Thyroid gland (tissue), 4 donors: ENCODE measurements around the gene METAP2. TPM values are rescaled to one million over a fixed set of nuclear protein-coding genes. Genes with fewer than 3 reads are reported as not detected.
A peak's percentile ranks its signal among the peaks of the same experiment; 100 is the strongest.
"Not testable (repeated sequence)": the region's sequence is repeated elsewhere in the genome, so short reads cannot be mapped to it uniquely, and the experiment has no call there.

Experiments used
- DNase-seq, 2 donors: peaks; one replicate each; pipeline ENCODE4 v3.0.0-alpha.2; 2019
- H3K27ac ChIP-seq, 3 donors: fragments of 200-600 bp; sonication (generic); 1 replicate in 2 of 3; 2 replicates in 1 of 3; pipeline ENCODE4 v1.5.1; 2016 to 2019; ENCODE audit warnings: mild to moderate bottlenecking in 1 of 3, moderate library complexity in 1 of 3
- H3K27me3 ChIP-seq: fragments of 200-600 bp; sonication (generic); one replicate; pipeline ENCODE4 v1.5.1; 2019
- H3K36me3 ChIP-seq, 2 donors: fragments of 200-600 bp; sonication (generic); one replicate each; pipeline ENCODE4 v1.5.1; 2016 to 2019
- H3K4me1 ChIP-seq, 2 donors: fragments of 200-600 bp; sonication (generic); one replicate each; pipeline ENCODE4 v1.5.1; 2017 to 2019
- H3K4me3 ChIP-seq, 3 donors: fragments of 200-600 bp; sonication (generic); replicated peaks in 1 of 3; 1 replicate in 2 of 3; 2 replicates in 1 of 3; pipeline ENCODE4 v1.5.1; 2016; ENCODE audit warnings: mild to moderate bottlenecking in 1 of 3
- H3K9me3 ChIP-seq: fragments of 200-600 bp; sonication (generic); one replicate; pipeline ENCODE4 v1.5.1; 2017
- POLR2A ChIP-seq, 2 donors: fragments of 450-650 bp; IDR thresholded peaks; one replicate each; pipeline ENCODE4 v1.6.1; 2017; ENCODE audit warnings: antibody characterized with exemption in 2 of 2, mild to moderate bottlenecking in 2 of 2, moderate library complexity in 1 of 2
- WGBS, 2 donors: methylation state at CpG; one replicate each; pipeline ENCODE4 v1.1.5; 2017; 5-methylcytosine and 5-hydroxymethylcytosine counted together
- intact Hi-C: fragments of 100-400 bp; cut with DNase I; formaldehyde crosslinking; loops from one replicate; pipeline ENCODE4 v1.15.1; 2023
- total RNA-seq, 4 donors: library from RNA; depleted of rRNA; stranded (reverse); fragments of >200 nt; gene quantifications; one replicate each; pipeline ENCODE4 v1.2.3, GENCODE V29; 2016
- TF ChIP-seq, protein P1 (sequence below), 6 experiments: fragments of 200-600 bp in 3 of 6; fragments of 450-650 bp in 3 of 6; sonication (generic) in 3 of 6; IDR thresholded peaks; one replicate each; pipeline ENCODE4 v1.5.1; 2016 to 2019; ENCODE audit warnings: antibody characterized with exemption in 6 of 6, mild to moderate bottlenecking in 2 of 6, inconsistent platforms in 1 of 6, moderate library complexity in 1 of 6

The METAP2 gene
- total RNA-seq, 4 donors from 2014 or later: 46.1 to 64.9 (median 54.9) TPM

DNA sequence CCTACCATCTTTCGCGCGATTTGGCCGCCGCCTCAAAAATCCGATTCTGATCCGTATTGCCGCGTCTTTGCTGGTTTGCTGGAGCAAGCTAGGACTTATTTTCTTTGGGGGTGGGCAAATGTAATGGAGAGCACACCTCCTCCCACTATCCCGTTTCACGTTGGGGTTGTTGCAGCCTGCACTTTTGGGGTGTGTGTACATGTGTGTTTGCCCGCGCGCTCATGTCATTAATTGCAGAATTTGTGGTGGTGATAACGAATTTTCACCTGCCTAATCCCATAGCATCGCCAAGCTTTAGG, 657 bp downstream of the METAP2 start:
- H3K27ac ChIP-seq: peak overlapping the region; percentile 85 to 96 (median 94)
- H3K9me3 ChIP-seq: no peaks in the 10 kb centered on the region
- DNase-seq: peak in 1 of 2 donors; percentile 8
- TF ChIP-seq, protein P1, sequence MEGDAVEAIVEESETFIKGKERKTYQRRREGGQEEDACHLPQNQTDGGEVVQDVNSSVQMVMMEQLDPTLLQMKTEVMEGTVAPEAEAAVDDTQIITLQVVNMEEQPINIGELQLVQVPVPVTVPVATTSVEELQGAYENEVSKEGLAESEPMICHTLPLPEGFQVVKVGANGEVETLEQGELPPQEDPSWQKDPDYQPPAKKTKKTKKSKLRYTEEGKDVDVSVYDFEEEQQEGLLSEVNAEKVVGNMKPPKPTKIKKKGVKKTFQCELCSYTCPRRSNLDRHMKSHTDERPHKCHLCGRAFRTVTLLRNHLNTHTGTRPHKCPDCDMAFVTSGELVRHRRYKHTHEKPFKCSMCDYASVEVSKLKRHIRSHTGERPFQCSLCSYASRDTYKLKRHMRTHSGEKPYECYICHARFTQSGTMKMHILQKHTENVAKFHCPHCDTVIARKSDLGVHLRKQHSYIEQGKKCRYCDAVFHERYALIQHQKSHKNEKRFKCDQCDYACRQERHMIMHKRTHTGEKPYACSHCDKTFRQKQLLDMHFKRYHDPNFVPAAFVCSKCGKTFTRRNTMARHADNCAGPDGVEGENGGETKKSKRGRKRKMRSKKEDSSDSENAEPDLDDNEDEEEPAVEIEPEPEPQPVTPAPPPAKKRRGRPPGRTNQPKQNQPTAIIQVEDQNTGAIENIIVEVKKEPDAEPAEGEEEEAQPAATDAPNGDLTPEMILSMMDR (IDR thresholded peaks at IDR 0.05): no peak
- TF ChIP-seq POLR2A (IDR thresholded peaks at IDR 0.05): no peak
- H3K4me1 ChIP-seq: peaks cover 16 to 20% of the 10 kb centered on the region in 2 donors
- intact Hi-C loops: no loop called here
- 0% methylated on average over 10 to 16 of the region's 16 CpGs for WGBS, 2 donors
- peak overlapping the region; percentile 85 to 99 (median 94) for H3K4me3 ChIP-seq
- H3K27me3 ChIP-seq: no peaks in the 10 kb centered on the region
- peaks cover 6 to 11% of the 10 kb centered on the region in 2 donors for H3K36me3 ChIP-seq

DNA sequence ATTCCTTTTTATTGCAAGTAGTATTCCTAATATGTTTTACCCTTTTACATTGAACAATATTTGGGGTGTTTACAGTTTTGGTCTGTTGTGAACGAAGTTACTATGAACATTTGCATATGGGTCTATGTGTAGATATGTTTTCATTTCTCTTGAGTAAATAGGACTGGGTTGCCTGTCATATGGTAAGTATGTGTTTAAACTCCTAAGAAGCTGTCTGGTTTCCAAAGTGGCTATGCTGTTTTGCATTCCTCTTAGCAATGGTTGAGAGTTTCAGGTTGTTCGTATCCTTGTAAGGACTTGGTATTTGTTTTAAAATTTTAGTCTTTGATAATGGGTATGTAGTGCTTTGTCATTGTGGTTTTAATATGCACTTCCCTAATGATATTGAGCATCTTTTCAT, 6.3 kb downstream of the METAP2 start:
- intact Hi-C loops: no loop called here
- TF ChIP-seq, protein P1 (IDR thresholded peaks at IDR 0.05): no peak
- no peak for TF ChIP-seq POLR2A (IDR thresholded peaks at IDR 0.05)
- DNase-seq: no peak
- Histone ChIP-seq H3K27me3 (no peaks in the 10 kb centered on the region), H3K9me3 (no peaks in the 10 kb centered on the region), H3K27ac (no peak overlapping the region), H3K36me3 (peaks cover 6 to 11% of the 10 kb centered on the region in 2 donors), H3K4me1 (peaks cover 10 to 12% of the 10 kb centered on the region in 2 donors), H3K4me3 (no peak overlapping the region)
- WGBS, 2 donors: 86% methylated on average over 2 of the region's 2 CpGs

DNA sequence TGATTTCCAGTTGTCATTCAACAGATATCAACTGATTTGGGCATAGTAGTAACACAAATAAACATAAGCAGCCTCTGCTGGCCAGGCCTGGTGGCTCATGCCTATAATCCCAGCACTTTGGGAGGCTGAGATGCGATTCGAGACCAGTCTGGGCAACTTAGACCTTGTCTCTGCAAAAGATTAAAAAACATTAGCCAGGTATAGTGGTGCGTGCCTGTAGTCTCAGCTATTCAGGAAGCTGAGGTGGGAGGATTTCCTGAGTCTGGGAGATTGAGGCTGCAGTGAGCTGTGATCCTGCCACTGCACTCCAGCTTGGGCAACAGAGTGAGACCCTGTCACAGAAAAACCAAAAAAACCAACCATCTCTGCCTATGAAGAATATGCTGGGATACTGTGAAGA, 7.1 kb downstream of the METAP2 start:
- H3K4me1 ChIP-seq: peaks cover 2 to 4% of the 10 kb centered on the region in 2 donors
- no peak for DNase-seq

DNA sequence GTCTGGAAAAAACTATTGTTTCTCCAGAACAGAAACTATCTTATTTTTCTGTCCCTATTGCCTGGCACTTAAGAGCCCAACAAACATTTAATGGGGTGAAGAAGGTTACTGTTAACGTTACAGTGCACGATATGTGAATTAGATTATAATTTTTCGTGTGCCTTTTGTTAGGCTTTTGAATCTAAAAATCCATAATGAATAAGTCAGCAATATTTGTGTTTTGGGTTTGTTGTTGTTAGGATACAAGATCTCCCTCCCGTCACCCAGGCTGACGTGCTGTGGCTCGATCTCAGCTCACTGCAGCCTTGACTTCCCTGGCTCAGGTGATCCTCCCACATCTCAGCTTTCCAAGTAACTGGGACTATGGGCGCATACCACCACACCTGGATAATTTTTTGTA, 7.9 kb downstream of the METAP2 start:
- H3K27ac ChIP-seq: no peak overlapping the region
- no peak for DNase-seq
- peaks cover 6 to 13% of the 10 kb centered on the region in 2 donors for H3K36me3 ChIP-seq
- H3K4me3 ChIP-seq: no peak overlapping the region
- TF ChIP-seq, protein P1 (IDR thresholded peaks at IDR 0.05): no peak
- no peak for TF ChIP-seq POLR2A (IDR thresholded peaks at IDR 0.05)
- H3K9me3 ChIP-seq: no peaks in the 10 kb centered on the region
- no peaks in the 10 kb centered on the region for H3K4me1 ChIP-seq
- intact Hi-C loops: no loop called here
- H3K27me3 ChIP-seq: no peaks in the 10 kb centered on the region
- 93 to 94% methylated on average over 7 of the region's 7 CpGs for WGBS, 2 donors

More for the DNA sequence above, 7.1 kb downstream of the METAP2 start:
- Histone ChIP-seq H3K27me3 (no peaks in the 10 kb centered on the region), H3K27ac (peak overlapping the region in 1 of 3 donors; percentile 1), H3K4me3 (no peak overlapping the region), H3K9me3 (no peaks in the 10 kb centered on the region), H3K36me3 (peaks cover 6 to 11% of the 10 kb centered on the region in 2 donors)
- TF ChIP-seq, protein P1 (IDR thresholded peaks at IDR 0.05): no peak
- TF ChIP-seq POLR2A (IDR thresholded peaks at IDR 0.05): no peak
- 84 to 87% methylated on average over 3 of the region's 3 CpGs for WGBS, 2 donors
- intact Hi-C loops: no loop called here

DNA sequence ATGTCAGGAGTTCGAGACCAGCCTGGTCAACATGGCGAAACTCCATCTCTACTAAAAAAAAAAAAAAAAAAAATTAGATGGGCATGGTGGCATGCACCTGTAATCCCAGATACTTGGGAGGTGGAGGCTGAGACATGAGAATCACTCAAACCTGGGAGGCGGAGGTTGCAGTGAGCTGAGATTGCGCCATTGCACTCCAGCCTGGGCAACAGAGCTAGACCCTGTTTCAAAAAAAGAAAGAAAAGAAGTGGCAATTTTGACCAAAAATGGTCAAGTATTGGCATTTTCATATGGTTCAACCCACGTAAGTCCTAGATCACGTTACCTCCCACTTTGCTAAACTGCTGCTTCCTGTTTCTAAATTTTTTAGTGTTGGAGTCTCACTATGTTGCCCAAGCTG, 8.6 kb downstream of the METAP2 start:
- H3K36me3 ChIP-seq: peaks cover 4 to 11% of the 10 kb centered on the region in 2 donors
- H3K27me3 ChIP-seq, H3K4me3 ChIP-seq, H3K9me3 ChIP-seq, H3K27ac ChIP-seq, DNase-seq, H3K4me1 ChIP-seq, intact Hi-C loops: not testable (repeated sequence)
- 97 to 98% methylated on average over 6 of the region's 6 CpGs for WGBS, 2 donors

DNA sequence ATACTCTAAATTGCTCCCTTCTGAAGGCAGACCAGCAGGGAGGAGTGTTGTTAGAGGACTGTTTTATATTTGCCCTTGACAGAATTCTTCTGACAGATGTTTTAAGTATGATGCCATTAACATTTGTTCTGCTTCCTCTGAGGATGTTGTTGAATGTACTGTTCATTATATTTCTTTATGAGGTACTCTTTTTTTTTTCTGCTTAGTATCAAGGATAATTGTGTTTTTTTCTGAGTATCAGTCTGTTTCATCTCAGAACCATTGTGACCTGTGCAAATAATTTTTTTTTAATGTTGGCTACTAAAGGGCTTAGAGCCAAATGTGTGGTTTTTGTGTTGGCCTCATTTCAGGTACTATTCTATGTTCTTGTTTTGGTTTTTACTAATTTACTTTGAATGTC, 10.6 kb downstream of the METAP2 start:
- H3K9me3 ChIP-seq: no peaks in the 10 kb centered on the region
- no peak for DNase-seq
- H3K36me3 ChIP-seq: peaks cover 8 to 9% of the 10 kb centered on the region in 2 donors
- no peak overlapping the region for H3K4me3 ChIP-seq
- H3K4me1 ChIP-seq: no peaks in the 10 kb centered on the region
- TF ChIP-seq, protein P1 (IDR thresholded peaks at IDR 0.05): no peak
- TF ChIP-seq POLR2A (IDR thresholded peaks at IDR 0.05): no peak
- H3K27ac ChIP-seq: no peak overlapping the region
- intact Hi-C loops: no loop called here
- no peaks in the 10 kb centered on the region for H3K27me3 ChIP-seq
